Measurements from ENCODE around the gene MYO5C.
"Not testable (repeated sequence)": the region's sequence is repeated elsewhere in the genome, so short reads cannot be mapped to it uniquely, and the experiment has no call there.

The MYO5C gene

GRCh38 chr15:52308446-52309153, 13.0 kb upstream of the MYO5C start:
- DNase-seq: no peak

GRCh38 chr15:52307847-52308246, 12.2 kb upstream of the MYO5C start:
- no peak for DNase-seq

GRCh38 chr15:52306270-52306669, 10.7 kb upstream of the MYO5C start:
- no peak for DNase-seq

- DNase-seq: peak in 1 of 5 experiments; percentile 19
Measured at GRCh38 chr15:52303093-52303772, 7.6 kb upstream of the MYO5C start.

GRCh38 chr15:52301265-52301847, 5.8 kb upstream of the MYO5C start:
- no peak for DNase-seq

GRCh38 chr15:52294881-52295420, 653 bp downstream of the MYO5C start:
- DNase-seq: peak in 1 of 5 experiments; percentile 24

- DNase-seq: no peak
Measured at GRCh38 chr15:52292780-52293392, 2.7 kb downstream of the MYO5C start.

GRCh38 chr15:52291204-52291603, 4.4 kb downstream of the MYO5C start:
- DNase-seq: peak in 1 of 5 experiments; percentile 55

- DNase-seq: no peak
Measured at GRCh38 chr15:52290800-52291199, 4.8 kb downstream of the MYO5C start.

- DNase-seq: peak in 1 of 5 experiments; percentile 79
Measured at GRCh38 chr15:52290329-52290728, 5.3 kb downstream of the MYO5C start.

GRCh38 chr15:52289629-52290081, 5.9 kb downstream of the MYO5C start:
- no peak for DNase-seq

- DNase-seq: no peak
Measured at GRCh38 chr15:52288986-52289385, 6.6 kb downstream of the MYO5C start.

- no peak for DNase-seq
Measured at GRCh38 chr15:52288051-52288942, 7.3 kb downstream of the MYO5C start.

- no peak for DNase-seq
Measured at GRCh38 chr15:52287114-52287513, 8.5 kb downstream of the MYO5C start.

GRCh38 chr15:52285941-52286340, 9.7 kb downstream of the MYO5C start:
- DNase-seq: not testable (repeated sequence)

GRCh38 chr15:52284164-52284563, 11.4 kb downstream of the MYO5C start:
- no peak for DNase-seq

GRCh38 chr15:52283281-52283680, 12.3 kb downstream of the MYO5C start:
- DNase-seq: no peak

- no peak for DNase-seq
Measured at GRCh38 chr15:52282418-52282817, 13.2 kb downstream of the MYO5C start.

GRCh38 chr15:52281085-52282035, 14.2 kb downstream of the MYO5C start:
- no peak for DNase-seq

GRCh38 chr15:52280326-52281084, 15.1 kb downstream of the MYO5C start:
- no peak for DNase-seq

All from T-helper 2 cell (primary cell).